ENCODE results near the gene MBNL3.

MBNL3 gene

GRCh38 chrX:132414404-132414803, 74.4 kb downstream of the MBNL3 start:
- no peak for DNase-seq (ENCODE audit: low read depth in 2 of 2)

GRCh38 chrX:132413459-132413858, 75.4 kb downstream of the MBNL3 start:
- DNase-seq (ENCODE audit: low read depth in 2 of 2) = no peak

- no peak for DNase-seq (ENCODE audit: low read depth in 2 of 2)
Measured at GRCh38 chrX:132412208-132412607, 76.6 kb downstream of the MBNL3 start.

- DNase-seq (ENCODE audit: low read depth in 2 of 2) = no peak
Measured at GRCh38 chrX:132411310-132411977, 77.4 kb downstream of the MBNL3 start.

GRCh38 chrX:132409780-132410556, 78.9 kb downstream of the MBNL3 start:
- DNase-seq (ENCODE audit: low read depth in 2 of 2) = no peak

- DNase-seq (ENCODE audit: low read depth in 2 of 2) = no peak
Measured at GRCh38 chrX:132407691-132408090, 81.1 kb downstream of the MBNL3 start.

DNA sequence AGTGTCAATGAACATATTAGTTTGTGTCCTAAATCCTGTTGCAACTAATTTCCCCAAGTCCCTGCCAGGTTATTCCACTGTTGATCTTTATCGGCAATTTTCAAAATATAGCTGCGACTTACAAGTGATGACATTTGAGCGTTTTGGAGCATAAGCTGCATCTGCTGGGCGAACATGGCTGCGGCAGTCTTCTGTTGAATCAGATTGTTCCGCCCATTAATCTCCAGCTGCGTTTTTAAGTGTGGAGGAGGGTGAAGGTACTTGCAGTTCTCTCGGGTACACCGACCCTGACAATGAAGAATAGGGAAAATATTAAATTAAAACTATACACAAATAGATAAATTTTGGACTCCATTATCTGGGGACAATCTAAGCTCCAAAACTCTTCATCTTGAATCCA, 82.7 kb downstream of the MBNL3 start:
- DNase-seq (ENCODE audit: low read depth in 2 of 2) = no peak

- no peak for DNase-seq (ENCODE audit: low read depth in 2 of 2)
Measured at GRCh38 chrX:132404266-132404665, 84.6 kb downstream of the MBNL3 start.

GRCh38 chrX:132401935-132402334, 86.9 kb downstream of the MBNL3 start:
- DNase-seq (ENCODE audit: low read depth in 2 of 2) = no peak

GRCh38 chrX:132400706-132401105, 88.1 kb downstream of the MBNL3 start:
- DNase-seq (ENCODE audit: low read depth in 2 of 2) = no peak

DNA sequence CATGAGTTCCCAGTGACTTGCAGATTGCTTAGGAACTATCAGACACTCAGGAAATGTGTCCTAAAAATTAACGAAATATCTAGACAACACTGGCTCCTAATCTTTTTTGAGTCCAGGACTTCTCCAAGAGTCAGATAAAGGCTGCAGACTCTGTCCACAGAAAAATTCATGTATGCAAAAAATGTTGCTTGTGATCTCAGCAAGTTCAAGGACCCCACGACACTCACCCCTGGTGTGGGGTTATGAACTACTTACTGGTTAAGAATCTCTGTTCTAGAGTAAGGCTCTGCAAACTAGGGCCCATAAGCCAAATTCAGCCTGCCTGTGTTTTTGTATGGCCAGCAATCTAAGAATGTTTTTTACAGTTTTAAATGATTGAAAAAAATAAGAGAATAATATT, 93.2 kb downstream of the MBNL3 start:
- no peak for DNase-seq (ENCODE audit: low read depth in 2 of 2)

- no peak for DNase-seq (ENCODE audit: low read depth in 2 of 2)
Measured at GRCh38 chrX:132395026-132395425, 93.8 kb downstream of the MBNL3 start.

DNA sequence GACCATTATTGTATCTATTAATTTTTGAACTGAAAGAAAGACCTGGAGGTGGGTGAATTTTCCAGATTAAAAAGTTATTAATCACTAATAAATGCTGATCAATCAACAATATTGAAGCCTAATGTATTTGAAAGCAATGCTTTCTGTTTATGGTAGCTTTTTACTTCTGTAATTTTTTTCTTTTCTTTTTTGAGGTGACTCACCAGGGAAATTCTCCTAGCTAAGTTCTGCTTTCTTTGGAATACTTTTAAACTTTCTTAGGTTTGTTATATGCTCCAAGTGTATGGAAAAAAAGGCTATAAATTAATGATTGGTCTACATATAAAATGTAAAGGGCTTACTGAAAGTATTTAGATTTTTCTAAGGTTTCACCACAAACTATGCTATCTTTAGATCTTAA, 94.2 kb downstream of the MBNL3 start:
- DNase-seq (ENCODE audit: low read depth in 2 of 2) = no peak

DNA sequence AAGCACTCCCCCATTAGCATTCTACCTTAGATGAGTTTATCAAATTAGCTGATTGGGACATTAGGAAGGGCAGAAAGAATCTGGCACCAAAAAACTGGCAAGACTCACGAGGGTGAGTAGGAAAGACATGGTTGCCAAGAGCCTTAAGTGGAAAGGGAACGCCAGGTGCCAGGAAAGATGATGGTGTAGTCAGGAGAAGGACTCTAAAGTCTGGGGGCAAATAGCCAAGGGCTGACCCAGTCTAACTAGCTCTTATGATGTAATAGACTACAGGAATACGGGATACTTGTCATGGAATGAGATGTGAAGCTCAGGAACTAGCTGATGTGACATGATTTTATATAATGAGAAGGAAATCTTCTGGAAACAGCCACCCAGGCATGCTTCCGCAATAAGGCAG, 94.8 kb downstream of the MBNL3 start:
- no peak for DNase-seq (ENCODE audit: low read depth in 2 of 2)

- DNase-seq (ENCODE audit: low read depth in 2 of 2) = no peak
Measured at GRCh38 chrX:132393485-132393884, 95.4 kb downstream of the MBNL3 start.

DNA sequence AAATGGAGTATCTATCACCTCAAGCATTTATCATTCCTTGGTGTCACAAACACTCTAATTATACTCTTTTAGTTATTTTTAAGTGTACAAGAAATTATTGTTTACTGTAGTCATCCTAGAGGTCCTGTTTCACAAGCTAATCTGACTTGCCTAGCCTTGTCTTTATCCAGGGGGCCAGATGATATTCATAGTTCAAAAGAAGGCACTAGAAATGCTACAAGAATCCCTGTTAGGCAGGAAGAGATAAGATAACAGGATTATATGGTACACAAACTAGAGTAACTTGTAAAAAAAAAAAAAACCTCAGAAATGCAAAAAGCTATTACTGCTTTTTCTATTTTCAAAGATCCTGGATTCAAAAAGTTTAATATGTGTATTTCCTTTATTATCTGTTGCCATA, 95.8 kb downstream of the MBNL3 start:
- DNase-seq (ENCODE audit: low read depth in 2 of 2) = no peak

- no peak for DNase-seq (ENCODE audit: low read depth in 2 of 2)
Measured at GRCh38 chrX:132390792-132391191, 98.0 kb downstream of the MBNL3 start.

GRCh38 chrX:132389480-132389879, 99.4 kb downstream of the MBNL3 start:
- DNase-seq (ENCODE audit: low read depth in 2 of 2) = no peak

DNA sequence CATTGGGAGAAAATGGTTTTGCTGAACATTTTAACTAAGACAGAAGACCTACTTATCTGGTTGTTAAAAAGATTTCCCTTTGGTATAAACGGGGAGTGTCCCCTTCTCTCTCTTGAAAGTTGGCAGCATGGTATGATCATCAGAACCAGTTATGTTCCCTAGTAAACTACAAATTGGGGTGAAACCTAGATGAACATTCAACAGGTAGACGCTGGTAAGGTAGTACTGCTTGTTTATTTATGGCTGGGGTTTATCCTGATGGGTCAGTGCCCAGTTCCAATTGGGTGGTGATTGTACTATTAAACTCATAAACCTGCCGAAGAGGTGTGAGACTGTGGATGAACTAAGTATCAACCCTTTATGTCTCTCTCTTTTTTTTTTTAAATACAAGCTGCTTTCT, 100.5 kb downstream of the MBNL3 start:
- DNase-seq (ENCODE audit: low read depth in 2 of 2) = no peak

GRCh38 chrX:132384301-132384700, 104.5 kb downstream of the MBNL3 start:
- DNase-seq (ENCODE audit: low read depth in 2 of 2) = no peak

DNA sequence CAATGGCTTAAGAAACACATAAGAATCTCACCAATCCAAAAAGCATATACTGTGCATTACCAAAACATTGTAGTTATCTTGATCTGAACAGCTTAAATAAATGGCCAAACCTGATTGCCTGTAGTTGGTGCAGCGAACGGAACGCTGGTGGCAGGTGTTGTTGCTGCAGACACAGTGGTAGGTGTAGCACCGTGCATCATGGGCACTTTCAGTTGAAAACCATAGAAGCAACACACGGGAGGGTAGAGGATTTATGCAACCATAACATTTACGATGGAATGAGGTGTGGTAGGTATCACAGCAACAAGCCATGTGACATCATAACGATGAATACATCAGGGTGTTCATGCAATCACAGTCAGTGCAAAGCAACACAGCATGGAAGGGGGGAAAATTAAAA, 106.8 kb downstream of the MBNL3 start:
- DNase-seq (ENCODE audit: low read depth in 2 of 2) = no peak

DNA sequence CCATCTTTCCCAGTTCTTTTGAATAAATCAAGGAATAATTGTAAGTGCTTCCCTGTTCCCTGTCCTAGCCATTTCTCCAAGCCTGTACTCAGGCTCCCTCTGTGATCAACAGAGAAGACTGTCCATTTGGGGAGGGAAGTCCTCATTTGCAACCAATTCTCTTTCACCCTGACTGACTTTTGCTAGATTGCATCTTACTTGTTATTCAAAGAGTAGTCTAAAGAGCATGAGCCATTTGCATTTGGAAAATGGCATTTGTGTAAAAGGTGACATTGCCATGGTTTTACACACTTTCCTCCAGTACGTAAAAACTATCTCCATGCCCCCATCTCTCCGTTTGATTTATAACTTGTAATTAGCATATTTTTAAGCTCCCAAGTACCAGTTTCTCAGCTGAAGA, 110.6 kb downstream of the MBNL3 start:
- DNase-seq (ENCODE audit: low read depth in 2 of 2) = no peak

DNA sequence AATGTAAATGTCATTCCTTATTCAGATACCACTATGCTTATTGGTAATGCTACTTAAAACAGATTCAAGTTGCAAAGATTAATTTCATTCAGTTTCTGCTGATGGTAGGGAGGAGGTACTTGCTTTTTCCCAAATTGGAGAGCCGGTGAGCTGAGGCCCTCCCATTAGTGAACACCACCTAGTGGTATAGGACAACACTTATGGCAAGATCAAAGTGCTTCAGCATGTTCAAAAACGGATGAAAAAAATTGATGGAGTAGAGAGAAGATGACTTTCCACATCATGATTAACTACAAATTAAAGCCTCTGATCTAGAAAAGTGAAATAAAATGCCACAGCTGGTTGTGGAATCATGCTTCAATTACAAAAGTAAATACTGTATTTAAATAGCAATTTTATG, 112.9 kb downstream of the MBNL3 start:
- DNase-seq (ENCODE audit: low read depth in 2 of 2) = no peak

DNA sequence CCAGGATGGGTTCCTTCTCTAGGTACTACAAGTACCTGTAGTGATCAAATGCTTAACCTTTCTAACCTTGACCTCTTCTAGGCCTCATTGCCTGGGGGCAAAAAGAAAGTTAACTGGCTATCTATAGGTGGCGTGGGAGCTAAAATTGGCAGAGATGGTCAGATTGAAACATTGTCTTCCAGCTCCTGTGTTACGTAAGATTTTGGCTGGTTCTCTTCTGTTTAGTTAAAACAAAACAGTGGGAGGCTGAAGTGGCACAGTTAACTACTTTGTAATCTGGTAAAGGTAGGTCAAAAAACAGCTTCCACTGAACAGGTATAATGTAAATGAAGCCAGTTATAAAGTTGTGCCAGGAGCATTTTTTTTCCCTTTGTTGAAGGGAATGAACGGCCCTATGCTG, 115.2 kb downstream of the MBNL3 start:
- DNase-seq (ENCODE audit: low read depth in 2 of 2) = no peak

Data from fibroblast of skin of left quadriceps (primary cell).